ENCODE measurements around the gene MCC.

- TF ChIP-seq SPI1 (IDR thresholded peaks at IDR 0.05; ENCODE audit: borderline replicate concordance, low read depth) (no peak), CTCF (IDR thresholded peaks at IDR 0.05; ENCODE audit: insufficient read depth, low read length) (no peak), POLR2AphosphoS5 (IDR thresholded peaks at IDR 0.05; ENCODE audit: low read depth) (no peak), GABPA (IDR thresholded peaks at IDR 0.05; ENCODE audit: low read depth) (no peak)
These were observed 487.8 kb downstream of the MCC start for GRCh38 chr5:113000466-113000865.
